Kidney (tissue), 14 donors: ENCODE results near the gene SDF4. TPM values are rescaled to one million over a fixed set of nuclear protein-coding genes. Genes with fewer than 3 reads are reported as not detected.

Experiments used
- DNase-seq, 5 donors: peaks; one replicate each; pipeline ENCODE4 v3.0.0-alpha.2; 2013 to 2020
- FAIRE-seq: peaks from 2 replicates; lab custom pipeline; 2012; peaks lifted over from hg19 to GRCh38; lab: Jason Lieb, UNC
- H3K27ac ChIP-seq, 2 donors: one replicate each; pipeline ENCODE4 v1.7.0; 2013; ENCODE audit warnings: low read depth in 2 of 2, low read length in 2 of 2, inconsistent platforms in 1 of 2
- H3K27me3 ChIP-seq: one replicate; pipeline ENCODE4 v1.7.1; 2013; ENCODE audit warnings: low read length, inconsistent platforms; ENCODE audit not compliant: control insufficient read depth, insufficient read depth
- H3K36me3 ChIP-seq, 3 donors: one replicate each; pipeline versions ENCODE4 v1.7.0 to v1.7.1; 2013; ENCODE audit warnings: low read length in 3 of 3, control low read depth in 1 of 3, inconsistent platforms in 1 of 3; ENCODE audit not compliant: insufficient read depth in 3 of 3, control insufficient read depth in 2 of 3
- H3K4me1 ChIP-seq, 3 donors: one replicate each; pipeline versions ENCODE4 v1.7.0 to v1.7.1; 2013; ENCODE audit warnings: low read length in 3 of 3, inconsistent platforms in 1 of 3, low read depth in 1 of 3; ENCODE audit not compliant: control insufficient read depth in 2 of 3, insufficient read depth in 2 of 3
- H3K4me3 ChIP-seq, 3 donors: one replicate each; pipeline versions ENCODE4 v1.7.0 to v1.8.1; 2013; ENCODE audit warnings: low read length in 3 of 3, control low read depth in 1 of 3, inconsistent platforms in 1 of 3
- H3K9ac ChIP-seq, 3 donors: one replicate each; pipeline versions ENCODE4 v1.7.0 to v1.7.1; 2013; ENCODE audit warnings: low read length in 3 of 3, control low read depth in 1 of 3, inconsistent platforms in 1 of 3
- H3K9me3 ChIP-seq, 3 donors: one replicate each; pipeline versions ENCODE4 v1.7.0 to v1.7.1; 2013; ENCODE audit warnings: low read length in 3 of 3, control low read depth in 1 of 3, inconsistent platforms in 1 of 3; ENCODE audit not compliant: control insufficient read depth in 2 of 3, insufficient read depth in 1 of 3
- intact Hi-C: fragments of 100-400 bp; cut with DNase I; formaldehyde crosslinking; loops from one replicate; pipeline ENCODE4 v1.11.1; 2022
- polyA plus RNA-seq: library from polyadenylated mRNA; stranded (reverse); fragments of 350-450 nt; fragmentation: Illumina TruSeq; extraction: RNeasy Lipid Tissue Mini Kit (QIAGEN cat#74804); gene quantifications from one replicate; pipeline ENCODE4 v1.2.3, GENCODE V29; 2014; ENCODE audit warnings: low read depth, low replicate concordance; ENCODE audit not compliant: insufficient read depth
- total RNA-seq: library from RNA; stranded (reverse); fragmentation: NEBNext Ultra II Directional; extraction: Animal tissue kit (Norgen Biotek cat#: 25700); gene quantifications from one replicate; pipeline ENCODE4 v1.2.1, GENCODE V29; 2021
- TF ChIP-seq, protein P1 (sequence below): IDR thresholded peaks from 3 replicates; pipeline ENCODE4 v1.5.1; 2012; ENCODE audit warnings: mild to moderate bottlenecking, moderate library complexity, borderline replicate concordance; ENCODE audit not compliant: insufficient read depth; ENCODE audit errors: extremely low read depth
- donor health status: control.
- donor health status: control.
- donor health status: control.
- donor health status: control.
- donor health status: control.
- donor health status: DM: yes; HTN: yes; CAD: no.
- donor health status: Normal renal cell carcinoma (clear cell type).

Gene SDF4
- total and polyA plus RNA-seq, 2 donors from 2014 or later: 143 to 160 TPM

DNA sequence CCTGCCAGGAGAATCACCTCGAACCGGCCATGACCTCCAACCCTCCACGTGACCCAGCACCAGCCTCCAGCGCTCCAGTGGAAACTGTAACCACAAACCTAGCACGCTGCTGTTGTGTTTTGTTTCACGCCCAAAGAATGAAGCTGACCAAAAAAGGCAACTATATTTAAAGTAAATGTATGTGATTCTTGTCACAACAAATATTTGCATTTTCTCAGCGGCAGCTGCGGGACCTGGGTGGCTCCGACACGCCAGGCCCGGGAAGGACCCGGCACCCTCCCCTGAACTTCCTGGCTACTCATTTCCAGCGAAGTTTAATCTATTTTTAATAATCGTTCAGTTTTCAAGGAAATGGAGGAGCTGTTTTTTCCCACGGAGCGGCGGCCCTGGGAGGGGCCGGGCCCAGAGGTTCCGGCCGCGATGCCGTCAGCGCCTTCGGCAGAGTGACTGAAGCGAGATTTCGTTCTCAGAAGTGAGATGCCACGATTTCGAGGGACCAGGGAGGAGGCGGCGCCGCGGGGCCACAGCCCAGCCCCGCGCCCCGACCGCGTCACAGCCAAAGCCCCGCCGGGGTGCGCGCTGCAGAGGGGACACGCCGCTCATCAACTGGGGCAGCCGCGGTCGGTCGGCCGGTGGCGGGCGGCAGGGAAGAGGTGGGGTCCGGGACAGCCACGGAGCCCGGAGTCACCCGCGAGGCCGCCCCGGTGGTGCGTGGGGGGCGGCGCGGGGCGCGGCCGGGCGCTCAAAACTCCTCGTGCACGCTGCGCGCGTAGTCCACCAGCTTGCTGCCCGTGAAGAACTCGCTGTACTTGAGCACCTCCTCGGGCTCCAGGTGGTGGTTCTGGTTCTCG, 14.8 kb downstream of the SDF4 start:
- Histone ChIP-seq H3K4me1 (peaks cover 0 to 4% (median 0%) of the 10 kb centered on the region in 3 donors), H3K4me3 (no peak overlapping the region), H3K9ac (no peak overlapping the region), H3K9me3 (no peaks in the 10 kb centered on the region), H3K27me3 (no peaks in the 10 kb centered on the region), H3K36me3 (peaks cover 0 to 11% (median 6%) of the 10 kb centered on the region in 3 donors), H3K27ac (no peak overlapping the region)
- no peak for DNase-seq
- FAIRE-seq: no peak
- TF ChIP-seq, protein P1, sequence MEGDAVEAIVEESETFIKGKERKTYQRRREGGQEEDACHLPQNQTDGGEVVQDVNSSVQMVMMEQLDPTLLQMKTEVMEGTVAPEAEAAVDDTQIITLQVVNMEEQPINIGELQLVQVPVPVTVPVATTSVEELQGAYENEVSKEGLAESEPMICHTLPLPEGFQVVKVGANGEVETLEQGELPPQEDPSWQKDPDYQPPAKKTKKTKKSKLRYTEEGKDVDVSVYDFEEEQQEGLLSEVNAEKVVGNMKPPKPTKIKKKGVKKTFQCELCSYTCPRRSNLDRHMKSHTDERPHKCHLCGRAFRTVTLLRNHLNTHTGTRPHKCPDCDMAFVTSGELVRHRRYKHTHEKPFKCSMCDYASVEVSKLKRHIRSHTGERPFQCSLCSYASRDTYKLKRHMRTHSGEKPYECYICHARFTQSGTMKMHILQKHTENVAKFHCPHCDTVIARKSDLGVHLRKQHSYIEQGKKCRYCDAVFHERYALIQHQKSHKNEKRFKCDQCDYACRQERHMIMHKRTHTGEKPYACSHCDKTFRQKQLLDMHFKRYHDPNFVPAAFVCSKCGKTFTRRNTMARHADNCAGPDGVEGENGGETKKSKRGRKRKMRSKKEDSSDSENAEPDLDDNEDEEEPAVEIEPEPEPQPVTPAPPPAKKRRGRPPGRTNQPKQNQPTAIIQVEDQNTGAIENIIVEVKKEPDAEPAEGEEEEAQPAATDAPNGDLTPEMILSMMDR: no peak
- intact Hi-C loops: no loop called here

DNA sequence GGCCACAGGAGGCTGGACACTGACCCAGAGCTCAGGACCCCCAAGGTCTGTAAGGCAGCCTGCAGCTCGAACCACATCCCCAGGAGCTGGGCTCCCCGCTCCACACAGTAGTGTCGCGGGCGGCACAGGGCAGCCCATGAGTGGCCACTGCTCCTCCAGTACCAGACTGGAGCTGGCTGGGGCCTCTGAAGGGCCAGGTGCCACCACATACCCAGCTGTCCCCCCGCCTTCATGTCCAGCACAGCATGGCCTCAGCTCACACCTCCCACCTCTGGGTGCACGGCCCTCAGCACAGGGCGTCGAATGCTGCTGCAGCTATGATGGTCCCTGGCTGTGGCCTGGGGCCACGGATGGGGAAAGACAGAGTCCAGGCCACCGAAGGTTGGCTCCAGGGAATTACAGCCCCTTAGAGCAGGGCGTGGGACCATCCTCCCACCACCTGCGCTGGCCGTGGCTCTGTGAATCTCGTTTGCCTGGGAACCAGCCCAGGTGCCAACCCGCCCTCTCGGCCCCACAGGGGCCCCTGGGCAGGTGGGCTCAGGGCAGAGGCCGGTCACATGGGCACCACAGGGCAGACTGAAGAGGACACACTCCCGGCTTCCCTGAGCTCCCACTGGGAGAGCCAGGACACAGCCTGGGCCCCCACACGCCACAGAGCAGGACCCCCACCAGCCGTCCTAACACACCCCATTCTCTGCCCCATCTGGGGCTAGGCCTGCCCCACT, 15.8 kb downstream of the SDF4 start:
- no peak overlapping the region for H3K9ac ChIP-seq
- intact Hi-C loops: no loop called here
- H3K27me3 ChIP-seq: no peaks in the 10 kb centered on the region
- TF ChIP-seq, protein P1: no peak
- H3K27ac ChIP-seq: no peak overlapping the region
- DNase-seq: no peak
- H3K9me3 ChIP-seq: no peaks in the 10 kb centered on the region
- no peak overlapping the region for H3K4me3 ChIP-seq
- peaks cover 0 to 4% (median 0%) of the 10 kb centered on the region in 3 donors for H3K4me1 ChIP-seq
- no peak for FAIRE-seq
- H3K36me3 ChIP-seq: peaks cover 0 to 11% (median 3%) of the 10 kb centered on the region in 3 donors

GRCh38 chr1:1215080-1215676, 16.6 kb downstream of the SDF4 start:
- Histone ChIP-seq H3K27me3 (no peaks in the 10 kb centered on the region), H3K27ac (no peak overlapping the region), H3K36me3 (peaks cover 0 to 8% (median 0%) of the 10 kb centered on the region in 3 donors), H3K4me1 (peaks cover 0 to 4% (median 0%) of the 10 kb centered on the region in 3 donors), H3K4me3 (no peak overlapping the region), H3K9me3 (no peaks in the 10 kb centered on the region), H3K9ac (no peak overlapping the region)
- intact Hi-C loops: no loop called here
- FAIRE-seq (no peak), DNase-seq (no peak)
- TF ChIP-seq, protein P1: no peak
